ENCODE data around the gene MACC1.

- TF ChIP-seq MAX (IDR thresholded peaks at IDR 0.05) (no peak), CTCF (IDR thresholded peaks at IDR 0.05; ENCODE audit: low read depth, low read length, missing input control) (no peak), RAD21 (IDR thresholded peaks at IDR 0.05) (no peak), YY1 (IDR thresholded peaks at IDR 0.05) (no peak), NR2F2 (IDR thresholded peaks at IDR 0.05) (no peak), SP1 (IDR thresholded peaks at IDR 0.05) (no peak)
These were observed 29.1 kb upstream of the MACC1 start for GRCh38 chr7:20246236-20246635.

Measured in liver (tissue), 3 donors.